NCI-H2227 treated with DMSO at 0.1 percent for 48 hours (cell line): ENCODE data around the gene RAC3.

Experiments used
- DNase-seq: peaks from one replicate; lab custom pipeline; 2025; lab: John Stamatoyannopoulos, UW

The RAC3 gene

GRCh38 chr17:82012640-82013295 lies 18.7 kb upstream of the RAC3 start:
- peak; percentile 33 for DNase-seq

GRCh38 chr17:82013341-82013740 lies 18.1 kb upstream of the RAC3 start:
- DNase-seq: peak; percentile 27

- no peak for DNase-seq
Observed at GRCh38 chr17:82013772-82014321, 17.6 kb upstream of the RAC3 start.

- no peak for DNase-seq
Observed at GRCh38 chr17:82014432-82014831, 17.0 kb upstream of the RAC3 start.

- DNase-seq: no peak
Observed at GRCh38 chr17:82014971-82015310, 16.5 kb upstream of the RAC3 start.

- DNase-seq: no peak
Observed at GRCh38 chr17:82015311-82015971, 16.0 kb upstream of the RAC3 start.

- no peak for DNase-seq
Observed at GRCh38 chr17:82016061-82016874, 15.2 kb upstream of the RAC3 start.

GRCh38 chr17:82016875-82017459 lies 14.5 kb upstream of the RAC3 start:
- DNase-seq: no peak

GRCh38 chr17:82017612-82018151 lies 13.8 kb upstream of the RAC3 start:
- no peak for DNase-seq

GRCh38 chr17:82018152-82018988 lies 13.1 kb upstream of the RAC3 start:
- peak; percentile 40 for DNase-seq

- no peak for DNase-seq
Observed at GRCh38 chr17:82018989-82019689, 12.3 kb upstream of the RAC3 start.

GRCh38 chr17:82019690-82020571 lies 11.5 kb upstream of the RAC3 start:
- no peak for DNase-seq

- DNase-seq: no peak
Observed at GRCh38 chr17:82020572-82021106, 10.8 kb upstream of the RAC3 start.

GRCh38 chr17:82021107-82021899 lies 10.2 kb upstream of the RAC3 start:
- DNase-seq: no peak

- DNase-seq: no peak
Observed at GRCh38 chr17:82021900-82022309, 9.6 kb upstream of the RAC3 start.

GRCh38 chr17:82022310-82022980 lies 9.0 kb upstream of the RAC3 start, which contains the start of gene CENPX:
CENPX (minus strand) TSS chr17:82022878; CDS start chr17:82022861, 17 bp downstream.
- DNase-seq: no peak

GRCh38 chr17:82022981-82023446 lies 8.5 kb upstream of the RAC3 start, which contains the start of gene LRRC45:
LRRC45 (plus strand) TSS chr17:82023305; CDS start chr17:82023644, 339 bp downstream.
- peak; percentile 99 for DNase-seq
